OCI-LY1 (cell line): ENCODE data around the gene GPR143.

Source experiments
- EZH2 ChIP-seq: fragments of 200-600 bp; sonication (generic), shearing (Covaris generic); IDR thresholded peaks from 2 replicates; pipeline ENCODE4 v1.8.0; 2017; ENCODE audit warnings: borderline replicate concordance, mixed run types, mild to moderate bottlenecking, antibody characterized with exemption, low read length, moderate library complexity, mixed read lengths
- TF ChIP-seq, protein P1 (sequence below): fragments of 200-600 bp; sonication (generic), shearing (Covaris generic); IDR thresholded peaks from 2 replicates; pipeline ENCODE4 v1.5.1; 2017; ENCODE audit warnings: mild to moderate bottlenecking, antibody characterized with exemption, low read length, moderate library complexity, mixed read lengths

DNA sequence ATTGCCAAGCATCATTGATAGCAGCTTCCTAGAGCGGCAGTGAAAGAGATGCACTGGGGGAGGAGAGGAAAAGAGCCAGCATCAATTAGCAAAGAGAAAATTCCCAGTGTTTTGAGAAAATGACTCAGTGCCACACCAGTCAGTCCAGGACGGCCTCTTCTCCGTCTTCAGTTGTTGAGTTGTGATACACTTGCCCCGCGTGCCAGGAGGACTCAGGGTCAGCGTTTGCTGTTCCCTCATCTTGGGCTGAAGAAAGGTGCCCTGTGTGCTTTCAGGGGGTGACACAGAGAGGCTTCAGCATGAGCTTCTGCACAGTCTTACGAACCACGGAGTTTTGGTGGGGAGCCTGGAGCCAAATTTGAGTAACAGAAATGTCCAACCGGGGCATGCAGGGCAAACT lies 82.3 kb downstream of the GPR143 start:
- TF ChIP-seq, protein P1, sequence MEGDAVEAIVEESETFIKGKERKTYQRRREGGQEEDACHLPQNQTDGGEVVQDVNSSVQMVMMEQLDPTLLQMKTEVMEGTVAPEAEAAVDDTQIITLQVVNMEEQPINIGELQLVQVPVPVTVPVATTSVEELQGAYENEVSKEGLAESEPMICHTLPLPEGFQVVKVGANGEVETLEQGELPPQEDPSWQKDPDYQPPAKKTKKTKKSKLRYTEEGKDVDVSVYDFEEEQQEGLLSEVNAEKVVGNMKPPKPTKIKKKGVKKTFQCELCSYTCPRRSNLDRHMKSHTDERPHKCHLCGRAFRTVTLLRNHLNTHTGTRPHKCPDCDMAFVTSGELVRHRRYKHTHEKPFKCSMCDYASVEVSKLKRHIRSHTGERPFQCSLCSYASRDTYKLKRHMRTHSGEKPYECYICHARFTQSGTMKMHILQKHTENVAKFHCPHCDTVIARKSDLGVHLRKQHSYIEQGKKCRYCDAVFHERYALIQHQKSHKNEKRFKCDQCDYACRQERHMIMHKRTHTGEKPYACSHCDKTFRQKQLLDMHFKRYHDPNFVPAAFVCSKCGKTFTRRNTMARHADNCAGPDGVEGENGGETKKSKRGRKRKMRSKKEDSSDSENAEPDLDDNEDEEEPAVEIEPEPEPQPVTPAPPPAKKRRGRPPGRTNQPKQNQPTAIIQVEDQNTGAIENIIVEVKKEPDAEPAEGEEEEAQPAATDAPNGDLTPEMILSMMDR, result no peak
- no peak for TF ChIP-seq EZH2
